HPDE6-E6E7 (cell line): ENCODE measurements around the gene TINAGL1.

Source experiments
- DNase-seq: peaks from one replicate; pipeline ENCODE4 v3.0.0; 2011; ENCODE audit warnings: missing footprints; ENCODE audit errors: extremely low spot score

TINAGL1 gene

GRCh38 chr1:31627301-31627929 is 51.1 kb downstream of the TINAGL1 start:
- DNase-seq, result no peak

DNA sequence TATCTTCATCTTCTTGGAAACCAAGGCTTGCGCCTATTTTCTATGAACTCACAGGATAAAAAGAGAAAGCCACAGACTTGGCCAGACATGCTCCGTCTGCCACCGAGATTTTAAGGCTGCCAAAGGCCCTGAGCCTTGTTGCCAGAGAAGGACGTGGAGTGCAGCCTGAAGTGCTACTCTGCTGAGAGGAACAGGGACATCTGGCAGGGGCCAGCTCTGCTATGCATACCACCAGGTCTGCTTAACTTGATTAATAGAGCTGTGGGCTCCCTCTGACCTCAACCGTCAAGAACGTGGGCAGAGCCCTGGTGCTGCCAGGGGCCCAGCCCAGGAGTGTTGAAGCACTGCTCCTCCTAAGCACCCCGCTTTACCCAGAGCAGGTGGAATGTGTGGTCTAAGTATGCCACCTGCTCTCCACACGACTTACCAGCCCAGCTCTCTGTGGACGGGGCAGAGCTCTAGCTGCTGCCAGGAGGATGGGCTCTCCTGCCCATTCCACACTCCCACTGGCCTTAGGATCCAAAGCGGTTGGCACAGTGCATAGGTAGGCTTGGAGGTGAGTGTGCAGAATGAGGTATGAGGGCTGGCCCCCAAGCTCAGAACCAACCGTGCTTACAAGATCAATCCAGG is 51.7 kb downstream of the TINAGL1 start:
- no peak for DNase-seq

DNA sequence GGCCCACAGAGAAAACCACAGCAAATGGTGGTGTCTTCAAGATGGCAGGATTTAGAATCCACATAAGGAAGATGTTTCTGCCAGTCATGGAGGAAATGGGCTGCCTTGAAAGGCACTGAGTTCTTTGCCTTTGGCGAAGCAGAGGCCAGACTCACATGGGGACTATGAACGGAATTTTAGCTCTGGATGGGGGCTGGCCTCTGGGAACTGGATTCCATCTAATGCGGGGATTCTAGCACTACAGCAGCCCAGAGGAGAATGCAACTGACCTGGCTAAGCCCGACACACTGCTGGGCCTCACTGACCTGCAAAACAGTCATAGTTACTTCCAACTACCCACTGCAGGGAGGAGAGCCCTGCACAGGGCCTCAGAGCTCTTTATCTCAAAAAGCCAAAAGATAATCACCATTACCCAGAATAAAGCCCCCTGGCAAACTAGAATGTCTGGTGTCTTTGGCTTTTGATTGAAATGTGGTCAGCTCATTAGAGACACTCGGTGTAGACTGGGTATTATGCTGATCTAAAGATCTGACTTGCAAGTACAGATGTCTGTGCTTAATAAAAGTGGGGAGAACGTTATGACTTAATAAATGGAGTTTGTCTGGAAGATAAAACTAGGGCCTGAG is 52.7 kb downstream of the TINAGL1 start:
- no peak for DNase-seq

DNA sequence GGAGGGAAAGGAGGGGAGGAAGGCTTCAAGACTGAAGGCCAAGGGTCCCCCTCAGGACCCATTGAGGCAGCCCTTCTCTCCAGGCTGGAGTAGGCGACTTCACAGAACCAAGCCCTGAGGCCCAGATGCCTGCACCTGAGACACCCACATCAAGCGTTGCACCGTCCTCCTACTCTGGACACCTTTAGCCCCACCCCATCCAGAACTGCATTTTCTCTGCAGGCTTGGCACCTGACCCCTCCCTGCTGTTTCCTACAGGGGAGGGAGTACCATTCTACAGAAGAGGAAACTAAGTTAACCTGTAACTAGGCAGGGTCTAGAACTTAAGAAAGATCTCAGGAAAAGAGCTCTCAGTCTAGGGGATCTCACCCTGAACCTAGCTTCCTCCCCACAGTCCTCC is 56.3 kb downstream of the TINAGL1 start:
- no peak for DNase-seq

DNA sequence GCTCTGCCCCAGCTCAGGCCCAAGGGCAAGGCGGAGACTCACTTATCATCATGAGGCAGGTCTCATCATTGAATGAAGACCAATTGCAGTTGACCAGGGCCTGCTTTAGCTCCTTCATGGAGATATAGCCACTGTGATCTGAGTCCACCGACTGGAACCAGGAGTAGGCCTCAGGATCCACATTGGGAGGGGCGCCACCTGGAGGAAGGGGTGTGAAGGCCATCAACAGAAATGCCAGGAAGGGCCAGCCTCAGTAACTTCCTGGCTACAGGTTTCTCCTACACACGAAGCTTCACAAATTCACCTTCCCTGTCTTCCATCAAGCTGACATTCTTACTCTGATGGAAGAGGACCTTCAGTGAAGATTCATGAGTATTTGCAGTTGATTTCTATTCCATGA is 56.8 kb downstream of the TINAGL1 start:
- DNase-seq, result no peak
